Mesenchymal stem cell (in vitro differentiated cells and primary cell): ENCODE measurements around the gene MAN2A1.

Experiments
- DNase-seq: peaks from one replicate; pipeline ENCODE4 v3.0.0-alpha.2; 2013
- H2AFZ ChIP-seq: one replicate; pipeline ENCODE4 v1.6.1; 2013; ENCODE audit warnings: low read depth, mild to moderate bottlenecking, control low read depth, inconsistent platforms, low read length, moderate library complexity
- H2AK5ac ChIP-seq: 2 replicates; pipeline ENCODE4 v1.6.1; 2013; ENCODE audit warnings: low read length, moderate library complexity, mild to moderate bottlenecking, inconsistent platforms; ENCODE audit not compliant: severe bottlenecking
- H2BK120ac ChIP-seq: one replicate; pipeline ENCODE4 v1.6.1; 2013; ENCODE audit warnings: low read depth, mild to moderate bottlenecking, inconsistent platforms, low read length, moderate library complexity
- H2BK12ac ChIP-seq, 2 experiments: one replicate each; pipeline ENCODE4 v1.6.1; 2013; ENCODE audit warnings: inconsistent platforms in 2 of 2, low read length in 2 of 2, mild to moderate bottlenecking in 2 of 2, moderate library complexity in 2 of 2, control low read depth in 1 of 2
- H2BK15ac ChIP-seq: one replicate; pipeline ENCODE4 v1.6.1; 2013; ENCODE audit warnings: mild to moderate bottlenecking, low read depth, inconsistent platforms; ENCODE audit not compliant: poor library complexity, severe bottlenecking
- H2BK5ac ChIP-seq: 2 replicates; pipeline ENCODE4 v1.6.1; 2013; ENCODE audit warnings: low read depth, mild to moderate bottlenecking, low read length, control low read depth, inconsistent platforms; ENCODE audit not compliant: poor library complexity, severe bottlenecking
- H3K14ac ChIP-seq, 2 experiments: one replicate each; pipeline ENCODE4 v1.6.1; 2013; ENCODE audit warnings: inconsistent platforms in 2 of 2, low read length in 2 of 2, control low read depth in 1 of 2, mild to moderate bottlenecking in 1 of 2, moderate library complexity in 1 of 2
- H3K18ac ChIP-seq, 2 experiments: one replicate each; pipeline ENCODE4 v1.6.1; 2013; ENCODE audit warnings: inconsistent platforms in 2 of 2, low read length in 2 of 2, control low read depth in 1 of 2, low read depth in 1 of 2, mild to moderate bottlenecking in 1 of 2
- H3K23ac ChIP-seq, 2 experiments: one replicate each; pipeline ENCODE4 v1.6.1; 2013; ENCODE audit warnings: inconsistent platforms in 2 of 2, low read length in 2 of 2, mild to moderate bottlenecking in 2 of 2, moderate library complexity in 2 of 2, control low read depth in 1 of 2
- H3K27ac ChIP-seq: 2 replicates; pipeline ENCODE4 v1.5.1; 2013; ENCODE audit warnings: mild to moderate bottlenecking, moderate library complexity, low read length, control low read depth, inconsistent platforms; ENCODE audit not compliant: poor library complexity, severe bottlenecking
- H3K27me3 ChIP-seq, 2 experiments: 2 replicates each; pipeline versions ENCODE4 v1.6.1 to v1.7.0; 2013; ENCODE audit warnings: low read length in 2 of 2, mild to moderate bottlenecking in 2 of 2, moderate library complexity in 2 of 2, control low read depth in 1 of 2, inconsistent platforms in 1 of 2; ENCODE audit not compliant: control insufficient read depth in 1 of 2, insufficient read depth in 1 of 2
- H3K36me3 ChIP-seq, 2 experiments: 2 replicates each; pipeline versions ENCODE4 v1.6.1 to v1.7.0; 2013; ENCODE audit warnings: low read length in 2 of 2, control low read depth in 1 of 2, inconsistent platforms in 1 of 2, low read depth in 1 of 2, mild to moderate bottlenecking in 1 of 2; ENCODE audit not compliant: insufficient read depth in 2 of 2, control insufficient read depth in 1 of 2
- H3K4ac ChIP-seq, 2 experiments: one replicate each; pipeline ENCODE4 v1.6.1; 2013; ENCODE audit warnings: inconsistent platforms in 2 of 2, low read length in 2 of 2, mild to moderate bottlenecking in 2 of 2, moderate library complexity in 2 of 2, control low read depth in 1 of 2, low read depth in 1 of 2
- H3K4me1 ChIP-seq: 2 replicates; pipeline ENCODE4 v1.6.1; 2013; ENCODE audit warnings: low read depth, low read length, control low read depth; ENCODE audit not compliant: control insufficient read depth, insufficient read depth
- H3K4me2 ChIP-seq: 2 replicates; pipeline ENCODE4 v1.6.1; 2013; ENCODE audit warnings: low read length, mild to moderate bottlenecking, inconsistent platforms; ENCODE audit not compliant: poor library complexity, severe bottlenecking
- H3K4me3 ChIP-seq, 2 experiments: 2 replicates each; pipeline versions ENCODE4 v1.5.1 to v1.7.0; 2013; ENCODE audit warnings: low read length in 2 of 2, mild to moderate bottlenecking in 2 of 2, control low read depth in 1 of 2, low read depth in 1 of 2; ENCODE audit not compliant: insufficient read depth in 1 of 2
- H3K79me1 ChIP-seq: replicated peaks from 2 replicates; pipeline ENCODE4 v1.6.1; 2013; ENCODE audit warnings: mild to moderate bottlenecking, control low read depth, low read length, inconsistent platforms; ENCODE audit not compliant: poor library complexity, severe bottlenecking
- H3K9ac ChIP-seq: 2 replicates; pipeline ENCODE4 v1.7.0; 2013; ENCODE audit warnings: mild to moderate bottlenecking, low read length, moderate library complexity
- H3K9me3 ChIP-seq: 2 replicates; pipeline ENCODE4 v1.7.0; 2013; ENCODE audit warnings: mild to moderate bottlenecking, low read length; ENCODE audit not compliant: control insufficient read depth
- H4K8ac ChIP-seq: one replicate; pipeline ENCODE4 v1.6.1; 2013; ENCODE audit warnings: inconsistent platforms, mild to moderate bottlenecking, low read length, moderate library complexity
- H4K91ac ChIP-seq: one replicate; pipeline ENCODE4 v1.6.1; 2013; ENCODE audit warnings: mild to moderate bottlenecking, low read length, inconsistent platforms
- WGBS: methylation state at CpG from one replicate; pipeline ENCODE4 v1.1.7; 2013; ENCODE audit warnings: mixed read lengths; 5-methylcytosine and 5-hydroxymethylcytosine counted together

Gene MAN2A1

GRCh38 chr5:109876030-109876725 lies 186.5 kb downstream of the MAN2A1 start:
- H4K8ac ChIP-seq: no peak overlapping the region
- DNase-seq: no peak
- 96% methylated on average over 5 of the region's 6 CpGs for WGBS

GRCh38 chr5:109876941-109877669 lies 187.4 kb downstream of the MAN2A1 start:
- no peak overlapping the region for H2AFZ ChIP-seq
- H4K91ac ChIP-seq: no peak overlapping the region
- DNase-seq: no peak
- no peaks in the 10 kb centered on the region for H3K27me3 ChIP-seq
- no peaks in the 10 kb centered on the region for H3K9me3 ChIP-seq
- H4K8ac ChIP-seq: peak overlapping the region; percentile 80
- H2BK120ac ChIP-seq: no peak overlapping the region
- no peak overlapping the region for H3K4ac ChIP-seq
- H3K23ac ChIP-seq: no peak overlapping the region
- H3K27ac ChIP-seq: no peak overlapping the region
- H3K79me1 ChIP-seq: no peaks in the 10 kb centered on the region
- no peak overlapping the region for H3K18ac ChIP-seq
- no peak overlapping the region for H3K14ac ChIP-seq
- 97% methylated on average over 8 of the region's 10 CpGs for WGBS
- no peak overlapping the region for H2BK15ac ChIP-seq
- H3K9ac ChIP-seq: no peak overlapping the region
- no peak overlapping the region for H3K4me3 ChIP-seq
- no peaks in the 10 kb centered on the region for H3K36me3 ChIP-seq
- no peak overlapping the region for H3K4me2 ChIP-seq
- no peak overlapping the region for H2AK5ac ChIP-seq
- peaks cover 5% of the 10 kb centered on the region for H3K4me1 ChIP-seq
- no peak overlapping the region for H2BK5ac ChIP-seq
- H2BK12ac ChIP-seq: no peak overlapping the region

More at GRCh38 chr5:109876030-109876725, 186.5 kb downstream of the MAN2A1 start:
- no peak overlapping the region for H4K91ac ChIP-seq
- H2BK5ac ChIP-seq: no peak overlapping the region
- H3K9ac ChIP-seq: no peak overlapping the region
- H3K18ac ChIP-seq: no peak overlapping the region
- no peak overlapping the region for H3K27ac ChIP-seq
- H3K79me1 ChIP-seq: no peaks in the 10 kb centered on the region
- H3K4me3 ChIP-seq: no peak overlapping the region
- H2AK5ac ChIP-seq: no peak overlapping the region
- no peak overlapping the region for H3K4ac ChIP-seq
- H3K23ac ChIP-seq: no peak overlapping the region
- H3K36me3 ChIP-seq: no peaks in the 10 kb centered on the region
- peaks cover 5% of the 10 kb centered on the region for H3K4me1 ChIP-seq
- H2AFZ ChIP-seq: no peak overlapping the region
- H3K9me3 ChIP-seq: no peaks in the 10 kb centered on the region
- H3K27me3 ChIP-seq: no peaks in the 10 kb centered on the region
- H2BK120ac ChIP-seq: no peak overlapping the region
- no peak overlapping the region for H3K14ac ChIP-seq
- H3K4me2 ChIP-seq: no peak overlapping the region
- no peak overlapping the region for H2BK15ac ChIP-seq
- H2BK12ac ChIP-seq: no peak overlapping the region

GRCh38 chr5:109877670-109878045 lies 187.9 kb downstream of the MAN2A1 start:
- no peak overlapping the region for H2AK5ac ChIP-seq
- H3K18ac ChIP-seq: no peak overlapping the region
- DNase-seq: no peak
- no peak overlapping the region for H3K9ac ChIP-seq
- H3K9me3 ChIP-seq: no peaks in the 10 kb centered on the region
- no peak overlapping the region for H2BK12ac ChIP-seq
- H3K4ac ChIP-seq: no peak overlapping the region
- no peak overlapping the region for H2BK15ac ChIP-seq
- H3K4me1 ChIP-seq: peaks cover 5% of the 10 kb centered on the region
- no peaks in the 10 kb centered on the region for H3K27me3 ChIP-seq
- no peak overlapping the region for H3K27ac ChIP-seq
- no peaks in the 10 kb centered on the region for H3K36me3 ChIP-seq
- no peak overlapping the region for H3K4me3 ChIP-seq
- no peak overlapping the region for H2BK5ac ChIP-seq
- no peak overlapping the region for H4K8ac ChIP-seq
- no peak overlapping the region for H2BK120ac ChIP-seq
- 89% methylated on average over 4 of the region's 6 CpGs for WGBS
- H3K4me2 ChIP-seq: no peak overlapping the region
- H4K91ac ChIP-seq: no peak overlapping the region
- no peak overlapping the region for H3K23ac ChIP-seq
- no peak overlapping the region for H3K14ac ChIP-seq
- no peaks in the 10 kb centered on the region for H3K79me1 ChIP-seq
- no peak overlapping the region for H2AFZ ChIP-seq

GRCh38 chr5:109878887-109879286 lies 189.2 kb downstream of the MAN2A1 start:
- Histone ChIP-seq H2BK120ac (no peak overlapping the region), H2AK5ac (no peak overlapping the region), H3K23ac (no peak overlapping the region), H3K27ac (no peak overlapping the region), H2BK12ac (no peak overlapping the region), H3K27me3 (no peaks in the 10 kb centered on the region), H3K14ac (no peak overlapping the region), H3K4ac (no peak overlapping the region), H3K36me3 (no peaks in the 10 kb centered on the region), H3K4me2 (no peak overlapping the region), H4K91ac (no peak overlapping the region), H3K79me1 (no peaks in the 10 kb centered on the region), H2AFZ (no peak overlapping the region), H4K8ac (no peak overlapping the region), H2BK5ac (no peak overlapping the region), H3K9ac (no peak overlapping the region), H3K9me3 (no peaks in the 10 kb centered on the region), H3K18ac (no peak overlapping the region), H3K4me3 (no peak overlapping the region), H2BK15ac (no peak overlapping the region), H3K4me1 (peaks cover 5% of the 10 kb centered on the region)
- no CpG with 5 or more reads among the region's 5 CpGs for WGBS
- no peak for DNase-seq
